IPS-NIHi11 (cell line): ENCODE data around the gene KRTAP12-2.

Experiments
- DNase-seq: peaks from one replicate; pipeline ENCODE4 v3.0.0; 2012; ENCODE audit warnings: mixed read lengths, low spot score

Gene KRTAP12-2, protein sequence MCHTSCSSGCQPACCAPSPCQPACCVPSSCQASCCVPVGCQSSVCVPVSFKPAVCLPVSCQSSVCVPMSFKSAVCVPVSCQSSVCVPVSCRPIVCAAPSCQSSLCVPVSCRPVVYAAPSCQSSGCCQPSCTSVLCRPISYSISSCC

DNA sequence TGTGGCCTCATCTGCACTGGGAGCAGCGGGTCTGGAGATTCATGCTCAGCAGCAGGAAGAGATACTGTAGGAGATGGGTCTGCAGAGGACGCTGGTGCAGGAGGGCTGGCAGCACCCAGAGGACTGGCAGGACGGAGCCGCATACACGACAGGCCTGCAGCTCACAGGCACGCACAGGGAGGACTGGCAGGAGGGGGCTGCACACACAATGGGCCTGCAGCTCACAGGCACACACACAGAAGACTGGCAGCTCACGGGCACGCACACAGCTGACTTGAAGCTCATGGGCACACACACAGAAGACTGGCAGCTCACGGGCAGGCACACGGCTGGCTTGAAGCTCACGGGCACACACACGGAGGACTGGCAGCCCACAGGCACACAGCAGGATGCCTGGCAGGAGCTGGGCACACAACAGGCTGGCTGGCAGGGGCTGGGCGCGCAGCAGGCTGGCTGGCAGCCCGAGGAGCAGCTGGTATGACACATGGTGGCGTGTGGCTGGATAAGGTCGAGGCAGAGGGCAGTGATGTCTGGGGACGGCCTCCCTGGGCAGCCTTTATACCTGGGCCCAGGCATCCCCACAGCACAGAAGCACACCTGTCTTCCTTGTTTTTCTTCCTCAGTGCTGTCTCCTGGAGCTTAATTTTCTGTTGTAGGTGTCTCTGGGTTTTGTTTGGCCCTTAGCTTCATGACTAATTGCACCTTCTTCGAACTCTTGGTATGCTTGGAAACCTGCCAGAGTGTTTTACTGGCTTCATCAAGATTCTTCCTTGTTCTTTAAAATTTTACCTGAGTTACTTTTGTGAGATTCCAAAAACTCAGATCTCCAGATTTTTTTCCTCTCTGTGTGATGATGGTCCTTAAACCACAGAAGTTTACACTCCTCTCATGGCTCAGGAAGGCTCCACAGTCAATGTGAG, at the start of gene KRTAP12-2:
Gene KRTAP12-2 (minus strand): TSS at position 527 of the 920 bp plus-strand sequence. CDS start 41 bp downstream, at position 486.
- no peak for DNase-seq

DNA sequence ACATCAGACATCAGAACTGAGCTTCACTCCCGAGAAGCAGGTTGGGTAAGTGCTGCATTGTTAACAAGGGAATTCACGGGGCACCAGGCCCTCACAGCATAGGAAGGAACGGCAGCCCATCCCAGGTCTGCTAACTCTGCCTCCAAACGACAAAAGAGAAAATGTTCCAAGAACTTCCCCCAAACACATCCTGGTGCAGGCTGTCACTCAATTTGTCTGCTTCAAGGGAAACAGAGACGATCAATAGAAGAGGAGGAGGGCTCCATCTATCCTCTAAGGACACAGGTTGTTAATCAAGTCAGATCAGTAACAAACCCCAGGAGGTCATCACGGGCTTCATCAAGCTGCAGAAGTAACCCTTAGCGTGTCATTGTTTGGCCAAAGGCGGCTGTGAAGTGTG, 48.2 kb upstream of the KRTAP12-2 start:
- no peak for DNase-seq

DNA sequence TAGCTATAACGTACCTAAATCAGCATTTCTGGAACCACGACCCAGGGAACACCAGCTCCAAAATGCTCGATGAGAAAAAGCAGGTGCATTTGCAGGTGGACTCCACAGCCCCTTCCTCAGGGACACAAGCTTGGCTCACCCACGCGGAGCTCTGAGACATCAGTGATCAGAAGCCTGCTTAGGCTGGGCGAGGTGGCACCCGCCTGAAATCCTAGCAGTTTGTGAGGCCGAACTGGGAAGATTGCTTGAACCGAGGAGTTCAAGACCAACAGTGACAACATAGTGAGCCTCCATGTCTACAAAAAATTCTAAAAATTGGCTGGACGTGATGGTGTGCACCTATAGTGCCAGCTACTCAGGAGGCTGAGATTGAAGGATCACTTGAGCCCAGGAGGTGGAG, 47.1 kb upstream of the KRTAP12-2 start:
- DNase-seq = no peak

DNA sequence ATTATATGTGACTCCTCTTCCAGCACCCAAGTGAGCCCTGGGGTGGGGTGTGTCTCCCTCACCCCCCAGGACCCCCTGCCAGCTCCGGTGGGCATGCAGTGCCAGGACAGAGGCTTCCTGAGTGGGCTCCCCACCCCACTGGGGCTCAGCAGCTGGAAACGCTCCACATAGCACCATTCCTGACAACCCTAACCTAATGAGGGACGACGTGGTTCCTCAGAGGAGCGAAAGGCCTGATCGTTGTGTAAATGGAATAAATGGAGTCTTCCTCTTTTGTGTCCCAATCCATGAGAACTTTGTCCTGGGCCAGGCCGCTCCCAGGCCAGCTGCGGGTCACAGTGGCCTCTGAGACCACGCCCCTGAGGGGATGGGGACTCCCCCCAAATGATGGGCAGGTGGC, 46.4 kb upstream of the KRTAP12-2 start:
- no peak for DNase-seq

DNA sequence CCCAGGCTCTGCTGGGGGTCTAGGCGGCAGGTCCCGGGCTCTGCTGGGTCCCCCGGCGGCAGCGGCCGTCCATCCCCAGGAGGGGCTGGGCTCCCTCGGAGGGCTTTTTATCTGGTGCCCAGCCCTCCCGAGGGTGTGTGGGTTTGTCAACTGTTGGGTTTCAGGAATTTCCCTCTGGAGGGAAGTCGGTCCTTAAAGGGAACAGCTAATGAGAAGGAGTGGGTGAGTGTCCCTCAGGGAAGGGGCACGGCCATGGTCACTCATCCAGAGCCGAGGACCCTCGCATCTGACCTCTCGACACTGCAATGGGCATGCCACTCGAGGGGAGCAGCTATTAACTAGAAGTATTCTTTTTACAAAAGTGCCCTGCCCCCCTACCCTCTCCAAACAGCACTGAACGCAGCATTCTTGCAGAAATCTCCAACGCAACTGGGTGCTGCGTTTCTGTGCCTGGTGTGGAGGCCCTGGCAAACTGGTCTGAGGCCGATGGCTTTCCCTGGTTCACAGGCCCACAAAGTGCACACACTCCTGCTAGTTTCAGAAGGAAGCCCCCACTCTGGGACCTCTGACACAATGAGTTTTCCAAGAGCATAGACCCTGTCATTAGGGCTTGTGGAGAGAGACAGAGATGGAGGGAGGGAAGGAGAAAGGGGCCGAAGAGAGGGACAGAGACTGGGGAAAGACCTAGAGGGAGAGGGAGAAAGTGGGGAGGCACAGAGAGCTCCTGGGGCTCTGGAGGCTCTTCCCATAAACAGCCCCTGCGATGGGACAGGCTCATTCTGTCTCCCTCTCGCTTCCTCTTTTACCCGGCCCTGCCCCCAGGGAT, 45.7 kb upstream of the KRTAP12-2 start:
- DNase-seq = no peak

DNA sequence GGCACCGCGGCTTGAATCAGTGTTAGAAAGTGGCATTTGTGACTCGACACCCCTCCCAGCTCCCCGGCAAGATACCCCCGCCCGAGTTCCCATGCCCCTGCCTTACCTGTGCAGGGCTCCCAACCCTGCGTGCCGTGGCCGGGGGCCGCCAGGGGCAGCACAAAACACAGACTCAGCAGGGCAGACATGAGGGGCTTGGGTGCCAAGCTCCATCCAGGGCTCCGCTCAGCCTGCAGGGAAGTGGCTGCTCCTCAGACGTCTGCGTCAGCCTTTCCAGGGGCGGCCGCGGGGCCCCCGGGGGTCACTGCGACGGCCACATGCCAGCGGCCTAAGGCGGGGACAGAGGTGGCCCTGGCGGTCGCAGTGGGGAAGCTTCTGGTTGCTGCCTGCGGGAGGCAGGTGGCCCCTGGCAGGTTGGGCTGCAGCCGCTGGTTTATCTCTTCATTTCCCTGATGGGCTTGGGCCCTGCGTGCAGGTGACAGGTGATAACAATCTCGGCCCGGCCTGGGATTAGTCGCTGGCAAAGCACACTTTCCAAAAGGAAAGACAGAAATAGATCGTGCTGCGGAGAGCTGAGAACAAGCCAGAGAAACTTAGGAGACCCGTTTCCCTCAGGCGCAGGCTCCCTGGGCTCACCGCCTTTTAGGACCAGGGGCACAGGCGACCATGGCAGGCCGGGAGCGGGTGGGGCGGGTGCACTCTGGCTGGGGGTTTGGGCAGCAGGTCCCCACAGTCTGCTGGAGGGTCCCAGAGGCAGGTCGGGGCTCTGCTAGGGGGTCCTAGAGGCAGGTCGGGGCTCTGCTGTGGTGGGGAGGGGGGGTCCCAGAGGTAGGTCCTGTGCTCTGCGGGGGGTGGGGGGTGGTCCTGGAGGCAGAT, 44.8 kb upstream of the KRTAP12-2 start, which contains the start of gene TSPEAR:
Gene TSPEAR (minus strand): TSS at position 246 of the 876 bp plus-strand sequence. CDS start 58 bp downstream, at position 188.
- DNase-seq = no peak

DNA sequence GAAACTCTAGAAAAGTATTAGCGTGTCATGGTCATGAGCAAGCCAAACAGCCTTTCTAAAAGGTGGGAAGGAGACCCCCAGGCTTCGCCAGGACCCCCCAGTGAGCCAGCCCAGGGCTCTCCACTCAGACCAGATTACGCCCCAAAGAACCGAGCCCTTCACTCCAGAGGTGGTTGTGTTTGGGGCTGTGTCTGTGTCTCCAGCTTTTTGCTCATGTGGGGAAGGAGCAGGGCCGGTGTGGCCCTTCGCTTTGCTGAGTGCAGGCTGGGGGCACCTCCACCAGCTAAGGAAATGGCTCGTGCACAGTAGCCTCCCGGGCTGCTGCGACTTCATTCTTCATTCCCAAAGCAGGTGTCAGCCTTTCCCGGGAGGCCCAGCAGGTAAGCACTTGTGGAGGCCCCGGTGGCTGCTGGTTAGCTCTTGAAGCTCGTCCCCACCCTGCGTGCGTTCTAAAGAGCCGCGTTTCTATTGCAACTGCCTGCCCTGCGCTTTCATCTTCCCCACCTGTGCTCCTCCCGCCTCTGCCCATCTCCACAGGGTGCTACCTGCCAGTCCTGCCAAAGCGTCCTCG, 44.1 kb upstream of the KRTAP12-2 start:
- DNase-seq = no peak

DNA sequence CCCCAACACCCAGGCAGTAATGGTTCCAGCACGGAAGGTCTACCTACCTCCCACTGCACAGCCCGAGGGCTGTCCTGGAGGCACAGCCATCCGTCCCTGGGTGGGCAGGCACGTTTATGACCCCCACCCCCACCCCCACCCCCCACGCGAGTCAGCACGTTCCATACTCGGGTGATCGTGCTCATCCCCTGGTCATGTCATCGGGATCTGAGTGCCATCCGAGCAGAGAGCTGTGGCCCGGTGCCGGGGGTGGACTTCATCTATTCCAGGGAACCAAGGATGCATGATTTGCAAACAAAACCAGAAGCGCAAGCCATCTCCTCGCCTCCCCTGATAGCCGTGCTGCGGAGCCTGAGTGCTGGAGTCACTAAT, 43.6 kb upstream of the KRTAP12-2 start:
- DNase-seq = no peak

DNA sequence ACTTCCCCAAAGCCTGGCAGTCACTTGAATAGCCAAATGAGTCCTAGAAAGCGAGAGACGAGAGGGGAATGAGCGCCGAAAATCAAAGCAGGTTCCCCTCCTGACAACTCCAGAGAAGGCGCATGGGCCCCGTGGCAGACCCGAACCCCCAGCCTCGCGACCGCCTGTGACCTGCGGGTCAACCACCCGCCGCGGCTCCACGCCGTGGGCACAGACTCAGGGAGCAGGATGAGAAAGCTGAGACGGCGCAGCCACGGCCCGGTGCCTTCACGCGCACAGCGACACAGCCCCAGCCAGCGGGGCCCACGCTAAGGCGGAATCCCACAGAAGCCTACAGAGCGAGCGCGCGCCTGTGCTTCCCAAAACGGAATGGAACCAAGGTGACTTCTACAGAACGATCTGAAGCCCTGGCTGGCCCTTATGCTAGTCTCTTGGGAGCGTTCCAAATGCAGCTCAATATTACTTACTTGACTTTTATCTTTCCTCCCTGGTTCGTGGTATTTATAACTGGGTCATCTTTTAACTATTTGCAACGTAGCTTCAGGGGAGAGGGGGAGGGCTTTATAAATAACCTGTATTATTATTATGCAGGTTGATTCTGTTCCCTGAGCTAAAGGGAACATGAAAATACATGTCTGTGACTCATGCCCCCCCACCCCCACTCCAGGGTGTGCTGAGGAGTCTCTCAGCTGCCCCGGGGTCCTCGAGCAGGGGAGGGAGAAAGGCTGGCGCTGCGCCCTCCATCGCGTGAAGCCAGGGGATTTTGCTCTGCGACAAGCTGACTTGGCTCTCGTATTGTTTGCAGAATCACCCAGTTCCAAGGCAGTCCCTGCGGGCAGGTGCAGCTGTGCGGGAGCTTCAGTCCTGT, 42.9 kb upstream of the KRTAP12-2 start:
- no peak for DNase-seq

DNA sequence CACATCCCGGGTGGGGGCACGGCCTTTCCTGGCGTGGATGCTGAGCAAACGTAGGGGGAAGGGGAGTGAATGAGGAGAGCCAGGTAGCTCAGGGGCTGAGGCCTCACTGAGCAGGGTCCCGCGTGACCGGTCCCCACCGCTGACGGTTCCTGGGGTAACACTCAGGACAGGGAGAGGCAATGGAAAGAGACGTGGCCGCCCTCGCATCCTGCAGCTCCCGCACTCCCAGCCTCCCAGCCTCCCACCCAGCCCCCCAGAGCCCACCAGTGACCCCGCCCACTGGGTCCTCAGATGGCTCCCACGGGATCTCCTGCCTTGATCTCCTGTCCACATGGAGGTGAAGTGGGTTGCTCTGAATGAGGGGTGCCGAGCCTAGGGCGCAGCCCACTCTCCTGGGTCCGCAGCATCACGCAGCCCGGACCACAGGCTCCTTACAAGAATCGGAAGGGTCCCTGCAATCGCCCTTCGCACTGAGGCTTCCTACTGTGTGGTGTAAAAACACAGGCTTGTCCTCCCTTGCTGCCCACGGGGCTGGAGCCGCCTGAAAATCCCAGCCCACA, 42.2 kb upstream of the KRTAP12-2 start:
- DNase-seq = no peak

DNA sequence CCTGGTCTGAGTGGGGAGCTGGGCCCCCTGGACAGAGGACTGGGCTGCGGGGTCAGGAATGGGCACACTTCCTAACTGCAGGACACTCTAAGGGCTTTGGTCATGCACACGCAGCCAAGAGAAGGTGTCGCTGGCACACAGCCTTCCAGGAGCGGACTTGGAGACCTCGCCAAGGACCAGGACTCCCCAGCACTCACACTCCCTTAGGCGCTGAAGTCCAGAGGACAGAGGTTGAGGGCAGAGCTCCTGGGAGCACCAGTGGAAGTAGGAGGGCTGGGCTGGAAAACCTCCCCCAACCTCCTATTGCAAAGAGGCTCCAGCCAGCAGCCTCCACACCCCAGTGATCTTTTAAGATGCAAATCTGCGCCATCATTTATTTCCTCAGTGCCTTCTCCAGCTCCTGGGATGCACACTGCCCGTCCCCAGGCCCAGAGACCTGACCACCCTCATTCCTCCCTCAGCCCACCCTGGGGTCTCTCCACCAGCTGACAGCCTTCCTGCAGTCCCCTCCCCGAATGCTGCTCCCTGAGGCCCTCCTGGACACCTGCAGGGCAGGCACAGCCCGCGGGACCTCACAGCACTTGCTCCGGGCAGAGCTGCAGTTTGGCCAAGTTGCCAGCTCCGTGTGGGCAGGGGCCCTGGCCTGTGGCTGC, 41.6 kb upstream of the KRTAP12-2 start:
- DNase-seq = no peak

DNA sequence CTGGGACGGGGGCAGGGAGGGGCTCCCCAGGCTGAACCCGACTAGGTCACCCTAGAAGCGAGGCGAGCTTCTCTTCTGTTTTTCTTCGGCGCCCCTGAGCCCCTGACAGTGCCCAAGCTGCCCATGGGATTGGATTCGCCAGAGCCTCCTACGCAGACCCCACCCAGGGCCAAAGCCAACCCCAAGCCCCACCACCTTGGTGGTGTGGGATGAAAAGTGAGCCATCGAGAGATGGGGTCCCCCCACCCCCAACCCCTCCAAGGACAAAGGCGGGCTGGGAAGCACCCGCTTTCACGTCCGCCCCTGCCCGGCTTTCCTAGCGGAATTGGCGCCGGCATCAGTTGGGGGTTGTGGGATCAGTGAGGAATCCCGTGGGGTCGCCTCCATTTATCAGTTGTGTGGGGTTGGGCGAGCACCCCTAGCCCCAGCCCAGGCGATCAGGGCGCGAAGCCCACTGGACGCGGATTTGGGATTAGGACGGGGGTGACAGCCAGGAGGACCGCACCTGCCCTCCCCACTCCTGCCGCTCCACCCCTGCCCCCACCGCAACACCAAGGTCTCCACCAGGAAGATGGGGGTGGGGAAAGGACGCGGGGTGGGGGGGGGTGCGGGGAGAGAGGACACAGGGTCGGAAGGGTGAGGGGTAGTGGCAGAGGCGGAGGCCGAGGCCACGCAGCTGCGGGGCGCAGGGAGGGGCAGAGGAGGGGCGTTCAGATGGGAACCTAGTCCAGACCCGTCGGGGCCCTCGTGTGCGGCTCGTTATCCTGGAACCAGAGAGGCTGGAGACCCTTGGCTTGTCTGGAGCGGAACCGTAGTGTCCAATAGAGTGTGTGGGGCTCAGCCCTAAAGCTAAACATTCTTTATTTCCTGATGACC, 40.2 kb upstream of the KRTAP12-2 start:
- no peak for DNase-seq

DNA sequence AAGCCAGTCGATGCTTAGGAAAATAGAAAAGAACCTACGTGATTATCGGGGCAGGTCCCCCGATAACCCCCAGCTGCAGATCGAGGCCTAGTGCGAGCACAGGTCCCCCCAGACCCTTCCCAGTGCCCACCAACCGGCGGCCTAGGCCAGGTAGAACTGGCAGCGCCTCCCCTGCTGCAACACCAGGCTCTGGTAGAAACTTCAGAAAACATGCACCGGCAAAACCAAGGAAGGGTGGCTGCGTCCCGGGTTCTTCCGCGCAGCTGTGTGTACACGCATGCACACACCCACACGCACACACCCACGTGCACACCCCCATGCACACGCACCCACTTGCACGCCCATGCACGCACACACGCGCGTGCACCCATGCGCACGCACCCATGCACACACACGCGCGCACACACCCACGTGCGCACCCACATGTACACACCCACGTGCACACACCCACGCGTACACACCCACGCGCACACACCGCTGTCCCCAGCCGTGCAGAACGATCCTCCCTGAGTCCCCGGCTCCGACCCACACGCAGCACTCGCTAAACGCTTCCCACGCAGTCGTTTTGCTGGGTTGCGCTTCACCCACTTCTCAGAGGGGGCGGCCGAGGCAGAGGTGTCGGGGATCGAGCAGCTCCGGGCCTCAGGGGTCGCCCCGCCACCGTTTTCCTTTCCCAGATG, 39.4 kb upstream of the KRTAP12-2 start:
- no peak for DNase-seq

DNA sequence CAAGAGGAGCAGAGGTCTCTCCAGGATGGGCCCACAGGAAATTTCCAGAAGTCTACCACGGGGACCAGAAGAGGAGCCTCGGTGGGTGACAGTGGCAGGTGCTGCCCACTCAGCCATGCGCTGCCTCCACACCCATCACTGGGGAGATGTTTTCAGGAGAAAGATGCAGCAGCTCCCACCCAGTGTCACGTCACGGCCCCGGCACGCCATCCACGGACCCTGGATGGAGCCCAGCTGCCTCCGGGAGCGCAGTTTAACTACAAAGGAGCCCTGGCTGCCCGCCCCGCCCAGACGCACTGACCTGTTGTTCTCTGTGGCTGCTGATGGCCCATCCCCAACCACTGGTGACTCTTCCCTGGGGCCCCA, 37.9 kb upstream of the KRTAP12-2 start:
- DNase-seq = no peak

DNA sequence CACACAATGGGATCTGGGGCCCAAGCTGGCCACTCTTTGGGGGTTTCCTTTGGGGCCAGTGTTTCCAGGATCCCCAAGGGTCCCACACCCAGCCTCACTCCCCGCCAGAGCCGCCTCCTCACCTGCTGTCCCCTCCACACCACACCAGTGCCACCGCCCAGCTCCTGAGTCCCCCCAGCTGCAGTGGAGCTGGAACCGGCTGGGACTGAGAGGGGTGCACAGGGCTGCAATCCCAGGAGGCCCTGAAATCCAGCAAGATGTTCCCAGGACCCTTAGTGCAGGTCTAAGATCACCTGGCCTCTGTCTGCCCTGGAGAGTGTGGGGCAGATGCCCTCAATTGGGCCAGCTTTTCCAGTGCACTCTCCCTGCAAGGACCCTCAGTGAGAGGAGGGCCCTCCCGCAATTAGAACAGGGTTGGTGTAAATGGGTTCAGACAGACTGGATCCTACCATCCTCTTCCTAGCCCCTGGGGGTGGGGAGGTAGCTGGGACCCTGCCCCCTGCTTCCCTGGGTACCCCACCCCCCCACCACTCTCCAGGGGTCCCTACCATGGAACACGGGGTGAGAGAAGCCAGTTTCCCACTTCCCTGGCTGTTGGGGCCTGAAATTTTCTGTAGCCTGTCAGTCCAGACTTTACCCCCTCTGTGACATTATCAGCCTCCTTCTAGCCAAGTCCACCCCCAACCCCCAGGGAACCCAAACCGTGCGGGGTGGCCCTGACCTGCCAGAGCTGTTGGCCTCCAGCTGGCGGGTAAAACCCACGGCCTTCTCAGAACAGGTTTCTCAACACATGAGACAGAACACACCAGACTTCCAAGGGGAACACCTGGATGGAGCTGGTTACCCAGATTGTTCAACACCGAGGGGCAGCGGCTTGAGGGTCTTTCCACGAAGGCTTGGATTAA, 37.3 kb upstream of the KRTAP12-2 start:
- no peak for DNase-seq

DNA sequence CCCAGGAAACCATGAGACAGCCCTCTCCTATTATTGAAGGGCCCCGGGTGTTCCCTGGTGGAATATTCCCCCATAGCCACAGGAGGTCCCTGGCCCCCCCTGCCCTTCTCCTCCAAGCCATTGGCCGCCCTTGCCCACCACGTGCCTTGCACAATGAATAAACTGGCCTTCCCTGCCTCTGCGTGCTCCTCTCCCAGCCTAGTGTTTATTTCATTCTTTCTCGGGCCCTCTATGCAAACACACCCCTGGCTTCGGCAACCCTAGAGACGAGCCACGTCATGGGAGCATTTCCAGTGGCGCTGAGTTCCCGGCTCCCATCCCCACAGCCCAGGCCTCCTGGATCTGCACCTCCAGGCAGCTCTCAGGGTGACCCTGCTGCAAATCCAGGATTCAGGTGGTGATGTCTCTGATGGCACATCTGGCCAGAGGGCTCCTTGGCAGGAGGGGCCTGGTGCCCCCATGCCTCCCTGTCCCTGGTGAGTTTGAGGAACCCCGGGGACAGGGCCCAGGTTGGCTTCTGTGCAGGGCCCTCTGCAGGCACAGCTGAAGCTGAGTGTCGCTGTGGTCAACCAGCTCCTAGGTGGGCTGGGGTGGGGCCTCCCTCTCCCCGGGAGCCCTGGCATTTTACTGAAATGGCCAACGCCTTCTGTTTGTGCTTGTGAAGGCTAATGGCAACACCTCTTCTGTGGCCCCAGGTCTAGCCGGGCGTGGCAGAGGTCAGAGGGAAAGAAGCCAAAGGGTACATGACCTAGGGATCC, 36.4 kb upstream of the KRTAP12-2 start:
- no peak for DNase-seq
